ENCODE data around the gene IKZF2.
A peak's percentile ranks its signal among the peaks of the same experiment; 100 is the strongest.

The IKZF2 gene

DNA sequence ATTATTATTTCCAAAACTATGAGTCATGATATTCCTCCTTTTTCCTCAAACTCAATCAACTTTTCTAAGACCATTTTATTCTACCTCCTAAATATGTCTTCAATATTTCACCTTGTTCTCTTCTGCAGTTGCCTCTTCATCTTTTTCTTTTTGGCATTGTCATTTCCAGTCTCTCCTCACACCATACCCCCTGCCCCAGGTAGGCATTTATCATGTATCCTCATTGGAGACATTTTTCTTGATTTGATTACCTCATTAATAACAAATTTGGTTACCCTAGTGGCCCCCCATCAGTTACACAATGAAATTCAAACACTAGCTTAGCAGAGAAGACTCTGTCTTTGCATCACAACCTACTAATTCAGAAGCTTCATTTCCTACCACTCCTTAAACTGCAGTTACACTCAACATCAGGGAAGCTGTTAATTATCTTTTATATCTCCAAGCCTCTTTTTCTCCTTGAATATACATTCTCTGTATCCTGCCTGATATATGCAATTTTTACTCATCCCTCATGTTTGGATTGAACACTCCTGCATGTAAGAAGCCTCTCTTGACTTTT is 133.0 kb downstream of the IKZF2 start:
- ATAC-seq: no peak
- peaks cover 62% of the 10 kb centered on the region for H3K4me1 Mint-ChIP-seq
- no peak for DNase-seq
- no peaks in the 10 kb centered on the region for H3K9me3 Mint-ChIP-seq
- no peak overlapping the region for H3K4me3 Mint-ChIP-seq
- no peak overlapping the region for H3K27ac Mint-ChIP-seq
- peaks cover 5% of the 10 kb centered on the region for H3K27me3 Mint-ChIP-seq
- peaks cover 18% of the 10 kb centered on the region for H3K36me3 Mint-ChIP-seq (ENCODE audit: low read depth)

DNA sequence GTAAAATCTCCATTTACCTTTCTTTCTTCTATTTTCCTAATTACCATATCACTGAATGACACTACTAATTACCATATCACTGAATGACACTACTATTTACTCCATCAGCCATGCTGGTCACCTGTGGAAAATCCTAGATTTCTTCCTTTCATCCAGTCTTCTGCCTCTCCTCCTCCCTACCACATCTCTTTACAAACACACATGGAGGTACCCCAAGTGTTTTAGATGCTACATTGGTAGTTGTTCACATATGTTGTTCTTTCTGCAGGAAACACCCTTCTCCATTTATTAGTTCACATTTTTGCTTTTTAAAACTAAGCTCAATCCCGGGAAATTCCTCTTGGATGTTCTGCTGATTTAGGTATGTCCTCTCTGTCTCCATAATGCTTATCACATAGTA is 134.0 kb downstream of the IKZF2 start:
- Mint-ChIP-seq H3K4me1 (peaks cover 55% of the 10 kb centered on the region), H3K27ac (peak overlapping the region; percentile 86), H3K27me3 (peaks cover 5% of the 10 kb centered on the region), H3K9me3 (no peaks in the 10 kb centered on the region), H3K36me3 (ENCODE audit: low read depth) (peaks cover 18% of the 10 kb centered on the region), H3K4me3 (no peak overlapping the region)
- DNase-seq (no peak), ATAC-seq (no peak)

DNA sequence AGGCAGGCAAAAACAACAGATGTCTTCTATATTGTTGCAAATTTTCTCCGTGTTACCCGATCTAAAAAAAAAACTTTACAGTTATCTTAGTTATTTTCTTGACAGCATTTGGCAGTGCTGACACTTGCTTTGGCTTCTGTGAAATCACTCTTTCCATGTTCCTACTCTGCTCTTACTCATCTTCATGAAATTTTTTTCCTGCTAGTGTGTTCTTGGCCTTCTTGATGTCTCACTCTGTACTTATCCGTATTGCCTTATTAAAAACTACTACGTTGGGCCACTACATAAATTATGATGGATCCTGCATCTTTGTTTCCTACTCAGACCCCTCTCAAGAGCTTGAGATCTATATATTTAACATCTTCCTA is 134.4 kb downstream of the IKZF2 start:
- Mint-ChIP-seq H3K27ac (peak overlapping the region; percentile 86), H3K27me3 (peaks cover 5% of the 10 kb centered on the region), H3K4me3 (peak overlapping the region; percentile 43), H3K36me3 (ENCODE audit: low read depth) (peaks cover 18% of the 10 kb centered on the region), H3K9me3 (no peaks in the 10 kb centered on the region), H3K4me1 (peaks cover 51% of the 10 kb centered on the region)
- DNase-seq: no peak
- ATAC-seq: peak; percentile 67

DNA sequence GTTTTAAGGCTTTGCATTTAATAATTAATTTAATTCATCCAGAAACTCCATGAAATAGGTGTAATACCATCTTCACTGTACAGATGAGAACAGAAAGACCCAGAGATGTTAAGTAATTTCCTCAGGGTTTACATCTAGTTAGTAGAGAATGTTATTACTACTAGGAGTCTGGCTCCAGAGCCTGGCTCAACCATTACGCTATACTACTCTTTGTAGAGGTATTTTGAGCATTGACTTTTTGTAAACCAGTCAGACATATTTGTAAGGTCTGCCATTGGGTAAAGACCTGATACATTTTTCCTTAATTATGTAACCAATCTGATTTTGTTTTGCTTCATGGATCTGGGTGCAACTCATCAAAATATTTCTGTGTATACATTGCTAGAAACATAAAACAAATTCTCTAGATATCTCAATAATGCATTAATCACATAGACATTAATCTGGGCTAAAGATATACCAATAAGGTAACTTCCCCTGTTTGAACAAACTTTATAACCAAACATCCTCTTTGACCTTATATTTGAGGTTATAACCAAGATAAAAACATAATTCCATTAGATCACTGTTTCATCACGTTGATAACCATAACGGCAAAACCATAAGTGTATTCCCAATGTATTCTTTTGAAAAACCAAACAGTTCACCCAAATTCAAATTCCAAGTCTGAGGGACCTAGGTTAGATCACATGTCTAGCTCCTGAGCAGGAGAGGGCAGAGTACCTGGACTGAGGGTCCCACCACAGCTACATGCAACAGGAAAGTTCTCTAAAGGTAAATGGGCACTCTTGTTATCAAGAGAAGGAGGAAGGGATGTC is 135.0 kb downstream of the IKZF2 start:
- no peaks in the 10 kb centered on the region for H3K9me3 Mint-ChIP-seq
- peak overlapping the region; percentile 86 for H3K27ac Mint-ChIP-seq
- H3K4me3 Mint-ChIP-seq: peak overlapping the region; percentile 38
- no peak for DNase-seq
- peaks cover 5% of the 10 kb centered on the region for H3K27me3 Mint-ChIP-seq
- ATAC-seq: peak; percentile 16
- peaks cover 45% of the 10 kb centered on the region for H3K4me1 Mint-ChIP-seq
- peaks cover 17% of the 10 kb centered on the region for H3K36me3 Mint-ChIP-seq (ENCODE audit: low read depth)

DNA sequence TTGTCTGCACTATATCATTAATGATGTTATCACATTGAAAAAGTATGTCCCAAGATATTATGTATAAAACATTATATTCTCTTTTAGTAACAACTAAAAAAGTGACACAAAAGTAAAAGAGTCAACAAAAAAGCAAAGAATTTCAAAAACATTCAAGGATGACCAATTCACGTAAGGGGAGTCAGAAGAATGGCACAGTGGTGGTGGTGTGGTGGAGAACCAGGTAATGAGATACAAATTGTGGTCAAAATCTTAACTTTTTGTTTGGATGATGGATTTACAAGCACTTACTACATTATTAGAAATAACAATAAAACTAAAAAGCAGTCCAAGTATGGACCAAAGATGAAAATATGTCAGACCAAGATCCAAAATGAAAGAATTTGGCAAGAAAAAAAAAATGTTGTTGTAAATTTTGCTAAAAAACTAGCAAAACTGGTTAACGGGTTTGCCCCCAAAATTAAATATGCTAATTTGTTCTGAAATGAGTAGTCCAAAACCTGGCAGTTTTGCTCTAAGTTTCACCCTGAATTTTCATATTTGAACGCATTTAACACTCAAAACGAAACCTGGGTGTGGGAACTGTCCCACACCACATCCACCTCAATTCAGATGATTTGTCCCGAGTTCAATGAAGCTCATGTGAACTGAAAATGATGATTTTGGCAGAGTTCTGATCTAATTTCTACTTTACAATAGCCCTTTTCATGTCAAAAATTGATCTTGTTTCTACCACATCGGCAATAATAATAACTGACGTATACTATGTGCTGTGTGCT is 135.8 kb downstream of the IKZF2 start:
- DNase-seq (peak; percentile 43), ATAC-seq (peak; percentile 71)
- Mint-ChIP-seq H3K4me3 (peak overlapping the region; percentile 48), H3K9me3 (no peaks in the 10 kb centered on the region), H3K27ac (peak overlapping the region; percentile 86), H3K36me3 (ENCODE audit: low read depth) (peaks cover 16% of the 10 kb centered on the region), H3K4me1 (peaks cover 43% of the 10 kb centered on the region), H3K27me3 (peaks cover 5% of the 10 kb centered on the region)

DNA sequence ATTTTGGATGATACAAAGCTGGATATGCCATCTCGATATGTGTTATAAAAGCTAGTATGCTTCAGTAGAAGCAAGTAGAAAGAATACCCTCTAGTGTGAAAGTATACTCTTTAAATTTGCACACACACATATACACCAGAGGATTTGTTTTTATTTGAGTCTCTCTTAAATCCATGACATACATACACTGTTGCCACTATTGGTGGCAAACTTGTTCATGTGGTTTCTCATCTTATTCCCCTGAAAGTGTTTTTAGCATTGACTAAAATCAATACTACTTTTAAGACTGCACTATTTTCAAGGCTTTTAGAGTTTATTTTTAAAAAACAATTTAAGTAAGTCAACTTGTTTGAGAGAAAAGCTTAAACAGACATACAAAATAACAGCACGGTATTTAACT is 137.4 kb downstream of the IKZF2 start:
- Mint-ChIP-seq H3K27me3 (peaks cover 5% of the 10 kb centered on the region), H3K9me3 (peaks cover 3% of the 10 kb centered on the region), H3K4me3 (no peak overlapping the region), H3K27ac (no peak overlapping the region), H3K36me3 (ENCODE audit: low read depth) (peaks cover 18% of the 10 kb centered on the region), H3K4me1 (peaks cover 54% of the 10 kb centered on the region)
- DNase-seq (no peak), ATAC-seq (no peak)

DNA sequence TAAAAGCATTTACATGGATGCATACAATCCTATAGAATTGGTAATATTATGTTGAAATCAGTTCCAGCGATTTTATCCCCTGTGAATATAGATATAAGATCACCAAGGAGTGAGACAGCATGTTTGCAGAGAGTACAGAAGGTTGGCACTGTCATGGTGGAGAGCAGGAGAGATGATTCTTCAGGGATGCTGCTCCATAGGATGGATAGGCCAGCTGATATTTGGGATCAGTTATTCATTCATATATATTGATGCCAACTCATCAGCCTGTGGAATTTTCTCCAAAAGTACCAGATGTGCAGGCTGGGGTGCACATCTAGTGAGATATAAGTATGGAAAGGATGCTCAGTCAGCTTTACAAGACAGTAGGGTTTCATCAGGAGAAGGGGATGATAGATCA is 139.9 kb downstream of the IKZF2 start:
- no peaks in the 10 kb centered on the region for H3K27me3 Mint-ChIP-seq
- no peak for DNase-seq

DNA sequence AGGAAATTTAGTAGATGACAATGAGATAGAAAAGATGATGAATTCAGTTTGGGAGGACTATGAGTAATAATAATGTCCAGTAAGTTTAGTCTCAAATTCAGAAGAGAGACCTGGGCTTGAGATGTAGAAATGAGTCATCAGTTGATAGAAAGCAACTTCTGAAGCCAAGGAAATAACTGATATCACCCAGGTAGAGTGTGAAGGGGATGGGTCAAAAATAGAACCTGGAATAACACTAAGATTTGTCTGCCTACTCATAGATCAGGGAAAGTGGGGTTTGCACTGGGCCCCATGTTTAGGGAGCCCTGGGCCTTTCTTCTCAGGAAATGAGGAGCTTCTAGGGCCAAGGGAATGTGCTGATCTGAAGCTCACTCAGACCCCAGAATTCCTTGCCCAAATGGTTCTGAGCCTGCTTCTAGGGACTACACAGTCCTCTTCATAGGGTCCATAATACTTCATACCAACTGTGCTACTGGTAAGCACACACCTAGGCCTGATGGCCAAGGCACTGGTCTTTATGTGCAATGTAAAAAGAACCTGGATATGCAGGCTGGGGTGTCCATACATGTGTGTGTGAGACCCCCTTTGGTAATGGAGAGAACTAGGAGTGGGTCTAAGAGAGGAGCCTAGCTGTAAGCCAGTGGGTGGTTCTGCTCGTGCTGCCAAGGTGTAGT is 141.2 kb downstream of the IKZF2 start:
- no peak overlapping the region for H3K4me3 Mint-ChIP-seq
- ATAC-seq (peak; percentile 43), DNase-seq (no peak)
- peak overlapping the region; percentile 41 for H3K27ac Mint-ChIP-seq
- H3K4me1 Mint-ChIP-seq: peaks cover 26% of the 10 kb centered on the region
- no peaks in the 10 kb centered on the region for H3K27me3 Mint-ChIP-seq
- H3K36me3 Mint-ChIP-seq (ENCODE audit: low read depth): peaks cover 4% of the 10 kb centered on the region
- H3K9me3 Mint-ChIP-seq: peaks cover 3% of the 10 kb centered on the region

More for the DNA sequence above, 139.9 kb downstream of the IKZF2 start:
- H3K9me3 Mint-ChIP-seq: peaks cover 3% of the 10 kb centered on the region
- H3K36me3 Mint-ChIP-seq (ENCODE audit: low read depth): peaks cover 10% of the 10 kb centered on the region
- ATAC-seq: no peak
- no peak overlapping the region for H3K27ac Mint-ChIP-seq
- H3K4me3 Mint-ChIP-seq: no peak overlapping the region
- peaks cover 39% of the 10 kb centered on the region for H3K4me1 Mint-ChIP-seq

DNA sequence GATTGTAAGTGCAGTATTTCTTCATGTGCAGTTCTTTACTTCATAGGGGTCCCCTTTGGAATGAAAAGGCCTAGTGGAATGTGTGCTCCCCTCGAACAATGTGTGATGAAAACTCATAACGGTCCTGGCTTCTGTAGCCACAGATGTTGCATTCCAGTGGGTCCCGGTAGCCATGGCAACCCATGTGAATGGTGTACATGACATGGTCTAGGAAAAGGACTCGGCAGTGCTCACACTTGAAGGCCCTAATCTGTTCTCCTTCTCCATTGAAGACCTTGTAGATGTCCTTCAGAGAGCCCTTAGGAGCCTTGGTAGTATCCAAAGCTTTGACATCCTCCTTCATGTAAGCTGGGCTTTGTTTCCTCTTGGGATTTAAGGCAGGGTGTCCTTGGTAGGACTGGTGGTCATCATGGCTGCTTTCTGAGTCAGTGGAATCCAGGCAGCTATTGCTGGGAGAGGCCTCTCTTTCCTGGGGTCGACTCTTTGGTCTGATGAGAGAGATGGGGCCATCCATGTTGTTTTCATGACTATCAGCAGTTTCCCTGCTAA is 144.0 kb downstream of the IKZF2 start:
- peaks cover 3% of the 10 kb centered on the region for H3K9me3 Mint-ChIP-seq
- H3K27me3 Mint-ChIP-seq: no peaks in the 10 kb centered on the region
- peaks cover 4% of the 10 kb centered on the region for H3K36me3 Mint-ChIP-seq (ENCODE audit: low read depth)
- H3K4me3 Mint-ChIP-seq: no peak overlapping the region
- peaks cover 19% of the 10 kb centered on the region for H3K4me1 Mint-ChIP-seq
- no peak overlapping the region for H3K27ac Mint-ChIP-seq
- ATAC-seq: no peak
- DNase-seq: no peak

DNA sequence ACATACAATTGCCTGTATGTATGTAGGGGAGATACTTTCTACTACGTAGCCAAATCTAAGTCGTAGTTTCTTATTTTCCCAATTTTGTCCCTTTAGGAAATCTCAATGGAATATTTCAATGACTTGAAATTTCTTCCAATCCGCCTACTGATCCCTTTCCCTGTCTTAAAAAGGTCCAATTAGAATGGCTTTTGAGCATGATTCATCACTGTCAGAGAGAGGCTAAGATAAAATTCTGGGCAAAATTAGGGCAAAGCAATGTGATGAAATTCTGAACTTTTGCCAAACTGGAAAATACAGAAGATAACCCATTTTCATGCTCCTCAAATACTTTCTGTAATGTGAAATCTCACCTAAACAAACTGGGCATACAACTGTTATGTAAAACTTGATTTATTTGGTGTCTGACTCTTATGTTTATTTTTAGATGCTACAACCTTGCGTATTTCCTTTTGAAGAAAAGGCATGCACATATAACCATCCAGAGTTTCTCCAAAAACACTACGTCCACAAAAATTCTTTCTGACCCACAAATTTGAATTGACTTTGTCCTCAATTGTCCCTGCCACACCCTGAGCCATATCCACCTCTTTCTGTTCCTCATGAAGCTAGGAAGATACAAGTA is 147.1 kb downstream of the IKZF2 start:
- no peaks in the 10 kb centered on the region for H3K36me3 Mint-ChIP-seq (ENCODE audit: low read depth)
- H3K27me3 Mint-ChIP-seq: no peaks in the 10 kb centered on the region
- no peak overlapping the region for H3K4me3 Mint-ChIP-seq
- H3K27ac Mint-ChIP-seq: peak overlapping the region; percentile 2
- no peak for ATAC-seq
- H3K4me1 Mint-ChIP-seq: peaks cover 24% of the 10 kb centered on the region
- H3K9me3 Mint-ChIP-seq: no peaks in the 10 kb centered on the region
- no peak for DNase-seq

DNA sequence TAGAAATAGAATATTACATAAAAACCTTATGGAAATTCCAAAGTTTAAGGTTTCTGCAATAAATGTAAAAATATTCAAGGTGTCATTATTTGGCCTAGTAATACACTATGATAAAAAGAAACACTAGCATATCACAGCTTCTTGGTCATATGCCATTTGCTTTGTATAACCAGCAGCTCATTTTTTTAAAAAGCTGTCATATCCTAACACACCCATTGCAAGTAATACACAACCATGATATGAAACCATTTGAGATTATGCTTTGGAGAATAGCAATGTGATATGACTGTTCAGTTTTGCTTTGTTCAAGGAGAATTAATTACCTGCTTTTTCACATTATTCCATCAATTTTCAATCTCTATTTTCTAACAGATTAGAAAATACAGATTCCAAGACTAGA is 149.0 kb downstream of the IKZF2 start:
- Mint-ChIP-seq H3K4me1 (peaks cover 32% of the 10 kb centered on the region), H3K4me3 (no peak overlapping the region), H3K9me3 (no peaks in the 10 kb centered on the region), H3K27ac (no peak overlapping the region), H3K27me3 (no peaks in the 10 kb centered on the region), H3K36me3 (ENCODE audit: low read depth) (no peaks in the 10 kb centered on the region)
- DNase-seq: no peak
- no peak for ATAC-seq

DNA sequence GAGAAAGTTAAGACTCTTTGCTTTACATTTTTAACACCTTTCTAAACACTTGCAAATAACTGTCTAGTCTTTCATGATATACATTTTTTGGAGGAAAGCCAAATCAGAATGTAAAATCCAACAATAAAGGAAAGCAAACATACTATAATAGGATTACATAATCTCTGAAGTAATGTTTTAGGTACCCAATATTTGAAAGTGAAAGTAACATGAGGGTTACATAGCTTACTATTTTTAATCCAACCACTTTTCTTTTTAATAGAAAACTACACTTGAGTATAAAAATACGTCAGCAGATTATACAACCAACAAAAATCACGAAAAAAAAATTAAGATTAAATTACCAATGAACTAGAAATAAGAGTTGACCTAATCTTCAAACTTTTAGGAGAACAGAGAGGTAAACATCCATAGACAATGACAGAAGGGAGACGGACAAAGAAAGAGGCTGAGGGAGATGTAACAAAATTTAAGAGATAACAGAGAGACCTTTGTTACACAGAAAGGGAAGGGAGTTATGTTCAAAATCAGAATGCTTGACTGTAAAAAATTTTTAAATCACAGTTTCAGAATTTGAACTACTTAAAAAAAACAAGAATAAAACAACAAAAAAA is 150.0 kb downstream of the IKZF2 start:
- peak overlapping the region; percentile 40 for H3K4me3 Mint-ChIP-seq
- H3K4me1 Mint-ChIP-seq: peaks cover 36% of the 10 kb centered on the region
- DNase-seq (no peak), ATAC-seq (no peak)
- no peaks in the 10 kb centered on the region for H3K9me3 Mint-ChIP-seq
- no peaks in the 10 kb centered on the region for H3K36me3 Mint-ChIP-seq (ENCODE audit: low read depth)
- H3K27me3 Mint-ChIP-seq: no peaks in the 10 kb centered on the region
- peak overlapping the region; percentile 72 for H3K27ac Mint-ChIP-seq

DNA sequence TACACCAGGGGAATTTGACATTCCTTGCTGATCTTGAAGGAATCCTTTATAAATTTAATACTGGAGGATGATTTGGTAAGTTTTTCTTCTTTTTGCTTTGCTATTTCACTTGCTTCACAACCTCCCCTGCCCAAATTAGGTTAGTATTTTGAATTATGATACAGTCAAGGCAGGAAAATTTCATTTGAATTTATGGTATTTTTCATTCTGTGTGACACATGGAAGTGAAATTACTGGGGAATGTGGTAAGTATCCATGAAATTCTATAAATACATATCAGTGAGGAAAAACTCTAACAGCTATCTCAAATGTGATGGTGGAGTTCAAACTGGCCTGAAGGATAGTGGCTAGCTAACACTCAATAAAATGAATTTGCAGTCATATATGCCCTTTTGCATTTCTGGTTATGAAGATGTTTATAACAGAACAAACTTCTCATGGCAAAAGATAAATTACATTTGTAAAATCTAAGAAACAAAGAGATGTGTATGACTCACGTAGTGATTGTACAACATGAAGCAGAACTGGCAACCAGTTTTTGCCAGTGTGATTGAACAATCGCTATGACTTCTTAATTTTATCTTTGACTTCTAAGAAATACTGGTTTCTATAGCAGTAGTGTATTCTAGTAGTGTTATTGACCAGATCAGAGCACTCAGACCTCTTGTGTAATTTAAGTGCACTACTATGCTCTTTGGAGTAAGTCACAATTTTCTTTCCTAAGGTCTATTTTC is 152.6 kb downstream of the IKZF2 start:
- Mint-ChIP-seq H3K9me3 (no peaks in the 10 kb centered on the region), H3K4me1 (peaks cover 34% of the 10 kb centered on the region), H3K36me3 (ENCODE audit: low read depth) (peaks cover 3% of the 10 kb centered on the region), H3K27ac (peak overlapping the region; percentile 3), H3K4me3 (no peak overlapping the region), H3K27me3 (no peaks in the 10 kb centered on the region)
- DNase-seq: no peak
- ATAC-seq: peak; percentile 35

All from activated naive CD8-positive, alpha-beta T cell treated with anti-CD3 and anti-CD28 coated beads, Interleukin-2, amount 50 U/mL, for 24 hours (primary cell).